OCI-LY1 (cell line): ENCODE results near the gene ZNF41.

Experiments used
- CTCF ChIP-seq: fragments of 200-600 bp; sonication (generic), shearing (Covaris generic); IDR thresholded peaks from 2 replicates; pipeline ENCODE4 v1.5.1; 2017; ENCODE audit warnings: mild to moderate bottlenecking, antibody characterized with exemption, low read length, moderate library complexity, mixed read lengths
- EZH2 ChIP-seq: fragments of 200-600 bp; sonication (generic), shearing (Covaris generic); IDR thresholded peaks from 2 replicates; pipeline ENCODE4 v1.8.0; 2017; ENCODE audit warnings: borderline replicate concordance, mixed run types, mild to moderate bottlenecking, antibody characterized with exemption, low read length, moderate library complexity, mixed read lengths

DNA sequence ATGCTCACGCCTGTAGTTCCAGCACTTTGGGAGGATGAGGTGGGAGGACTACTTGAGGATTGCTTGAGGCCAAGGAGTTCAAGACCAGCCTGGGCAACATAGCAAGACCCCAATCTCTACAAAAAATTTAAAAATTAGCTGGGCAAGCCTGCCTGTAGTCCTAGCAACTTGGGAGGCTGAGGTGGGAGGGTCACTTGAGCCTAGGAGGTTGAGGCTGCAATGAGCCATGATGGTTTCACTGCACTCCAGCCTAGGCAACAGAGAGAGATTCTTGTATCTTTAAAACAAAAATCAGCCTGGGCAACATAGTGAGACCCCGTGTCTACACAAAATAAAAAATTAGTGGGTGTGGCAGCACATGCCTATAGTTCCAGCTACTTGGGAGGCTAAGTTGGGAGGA, 1.9 kb downstream of the ZNF41 start:
- TF ChIP-seq CTCF (no peak), EZH2 (no peak)
